ENCODE measurements around the gene ZCCHC14. TPM values are rescaled to one million over a fixed set of nuclear protein-coding genes. Genes with fewer than 3 reads are reported as not detected.
"Not testable (repeated sequence)": the region's sequence is repeated elsewhere in the genome, so short reads cannot be mapped to it uniquely, and the experiment has no call there.

ZCCHC14 gene
- total and polyA plus RNA-seq, 2 of the 8 experiments (the other 6 are each of a cell fraction or from before 2014, with no cell fraction given), result 8.2 to 28.2 TPM

DNA sequence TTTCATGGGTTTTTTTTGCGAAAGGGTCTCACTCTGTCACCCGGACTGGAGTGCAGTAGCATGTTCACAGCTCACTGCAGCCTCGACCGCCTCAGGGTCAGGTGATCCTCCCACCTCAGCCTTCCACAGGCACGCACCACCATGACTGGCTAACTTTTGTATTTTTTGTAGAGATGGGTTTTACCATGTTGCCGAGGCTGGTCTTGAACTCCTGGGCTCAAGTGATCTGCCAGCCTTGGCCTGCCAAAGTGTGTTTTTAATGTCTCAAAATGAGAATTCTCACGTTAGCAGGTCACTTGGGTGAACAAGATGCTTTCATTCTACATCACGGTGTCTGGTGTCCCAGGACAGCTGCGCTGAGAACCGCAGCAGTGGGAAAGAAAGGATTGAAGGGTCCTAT is 112.4 kb downstream of the ZCCHC14 start (continued):
- TF ChIP-seq ASH2L (IDR thresholded peaks at IDR 0.05; ENCODE audit: low read length), result no peak
- TF ChIP-seq TEAD4 (IDR thresholded peaks at IDR 0.05; ENCODE audit: low read depth, low read length), result no peak
- no peak for TF ChIP-seq SRF (IDR thresholded peaks at IDR 0.05; ENCODE audit: low read depth, low read length)
- TF ChIP-seq SIN3A (conservative IDR thresholded peaks at IDR 0.05 in 1 of 2, IDR thresholded peaks at IDR 0.05 in 1 of 2; ENCODE audit: low read depth in 1 of 2, low read length in 2 of 2), result no peak
- no peak for TF ChIP-seq NANOG (IDR thresholded peaks at IDR 0.05; ENCODE audit: insufficient read depth, low read depth, low read length, poor library complexity, severe bottlenecking)

DNA sequence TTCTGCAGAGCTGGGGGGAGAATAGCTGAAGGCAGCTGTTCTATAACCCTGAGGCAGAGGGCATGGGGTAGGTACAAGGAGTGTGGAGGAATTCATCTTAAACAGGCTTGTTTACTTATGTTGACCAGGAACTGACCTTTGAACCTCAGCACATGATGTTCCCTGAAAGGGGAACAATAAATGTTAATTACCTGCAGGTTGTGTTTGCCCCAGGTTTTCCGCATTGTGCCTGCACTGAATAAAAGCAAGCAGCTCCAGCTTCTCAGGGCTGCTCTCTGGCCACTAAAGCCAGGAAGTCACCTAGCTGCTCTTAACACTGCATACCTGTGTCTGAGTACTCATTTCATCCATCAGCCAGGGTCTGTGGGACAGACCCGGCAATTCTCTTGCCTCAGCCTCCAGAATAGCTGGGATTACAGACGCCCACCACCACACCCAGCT is 113.5 kb downstream of the ZCCHC14 start:
- not testable (repeated sequence) for H3K27ac ChIP-seq (ENCODE audit: low read depth, low read length); H3K56ac ChIP-seq (replicated peaks; ENCODE audit: insufficient read length, low read depth, low read length); H3K4me2 ChIP-seq (ENCODE audit: insufficient read depth in 1 of 2, low read depth in 2 of 2, low read length in 2 of 2); H3K9me3 ChIP-seq (ENCODE audit: insufficient read depth in 2 of 2, low read depth in 1 of 2, low read length in 1 of 2); H3K18ac ChIP-seq (ENCODE audit: extremely low read depth, low read length); H2AK5ac ChIP-seq (ENCODE audit: low read depth, low read length); H2BK5ac ChIP-seq (ENCODE audit: low read depth, low read length); H4K91ac ChIP-seq (replicated peaks; ENCODE audit: insufficient read length, low read length); H3K4me3 ChIP-seq (ENCODE audit: extremely low read depth in 1 of 4, insufficient read depth in 2 of 4, low read depth in 3 of 4, low read length in 4 of 4); H2BK120ac ChIP-seq (replicated peaks; ENCODE audit: low read depth, low read length); H3K4me1 ChIP-seq (replicated peaks in 1 of 4; ENCODE audit: control insufficient read depth in 3 of 4, insufficient read depth in 4 of 4, low read length in 3 of 4); H3K14ac ChIP-seq (ENCODE audit: insufficient read length); H3K4ac ChIP-seq (replicated peaks; ENCODE audit: insufficient read length, low read depth, low read length); H2AFZ ChIP-seq (ENCODE audit: low read length); H4K5ac ChIP-seq (ENCODE audit: insufficient read length, low read depth, low read length); H3K36me3 ChIP-seq (ENCODE audit: control insufficient read depth in 2 of 4, insufficient read depth in 4 of 4, low read length in 3 of 4); H3K23ac ChIP-seq (ENCODE audit: insufficient read length); DNase-seq (ENCODE audit: low read depth in 1 of 2, low spot score in 2 of 2); H3K23me2 ChIP-seq (ENCODE audit: low read depth, low read length); H3K27me3 ChIP-seq (replicated peaks in 1 of 4; ENCODE audit: control insufficient read depth in 3 of 4, extremely low read depth in 1 of 4, insufficient read depth in 3 of 4, low read length in 3 of 4); H4K8ac ChIP-seq (ENCODE audit: extremely low read depth, insufficient read depth, low read length); H2BK12ac ChIP-seq (ENCODE audit: low read depth, low read length); H2BK15ac ChIP-seq (ENCODE audit: low read length); H2BK20ac ChIP-seq (ENCODE audit: low read length); H3K79me1 ChIP-seq (ENCODE audit: low read depth, low read length); H3K9ac ChIP-seq (replicated peaks in 1 of 4; ENCODE audit: extremely low read depth in 1 of 4, low read depth in 3 of 4, low read length in 3 of 4); FAIRE-seq
- ChIA-PET CTCF (ENCODE audit: partially characterized antibody) (interaction anchor here (0.8 to 1.2 kb wide), 3 partner anchors 9 to 64 kb away, joined by 3 to 4 read pairs (median 3); no protein-coding TSS in a partner anchor), POLR2A (ENCODE audit: partially characterized antibody) (interaction anchor here (0.7 to 1.1 kb wide), 3 partner anchors 9 to 744 kb away, joined by 3 to 5 read pairs (median 4); no protein-coding TSS in a partner anchor)
- WGBS, 2 experiments (ENCODE audit: extremely low coverage in 1 of 2, insufficient coverage in 1 of 2, insufficient read length in 1 of 2, insufficient replicate concordance in 2 of 2, low coverage in 1 of 2, low lambda C conversion rate in 2 of 2, missing lambda C conversion rate in 1 of 2), result 91% methylated on average over 3 of the region's 3 CpGs; no CpG with 5 or more reads in 1 of the 2 experiments
- Histone ChIP-seq H4K20me1 (replicated peaks in 1 of 2; ENCODE audit: control insufficient read depth in 1 of 2, insufficient read depth in 2 of 2, low read length in 2 of 2) (peaks cover 4 to 15% of the 10 kb centered on the region in 2 experiments), H3K79me2 (ENCODE audit: control insufficient read depth in 1 of 2, insufficient read depth in 2 of 2, low read length in 2 of 2) (peaks cover 0 to 56% of the 10 kb centered on the region in 2 experiments; a peak in 3 of 4 replicates)
